ENCODE results near the gene SIRT2. TPM values are rescaled to one million over a fixed set of nuclear protein-coding genes. Genes with fewer than 3 reads are reported as not detected.
"Not testable (repeated sequence)": the region's sequence is repeated elsewhere in the genome, so short reads cannot be mapped to it uniquely, and the experiment has no call there.

Gene SIRT2
- 57.2 TPM for total RNA-seq

DNA sequence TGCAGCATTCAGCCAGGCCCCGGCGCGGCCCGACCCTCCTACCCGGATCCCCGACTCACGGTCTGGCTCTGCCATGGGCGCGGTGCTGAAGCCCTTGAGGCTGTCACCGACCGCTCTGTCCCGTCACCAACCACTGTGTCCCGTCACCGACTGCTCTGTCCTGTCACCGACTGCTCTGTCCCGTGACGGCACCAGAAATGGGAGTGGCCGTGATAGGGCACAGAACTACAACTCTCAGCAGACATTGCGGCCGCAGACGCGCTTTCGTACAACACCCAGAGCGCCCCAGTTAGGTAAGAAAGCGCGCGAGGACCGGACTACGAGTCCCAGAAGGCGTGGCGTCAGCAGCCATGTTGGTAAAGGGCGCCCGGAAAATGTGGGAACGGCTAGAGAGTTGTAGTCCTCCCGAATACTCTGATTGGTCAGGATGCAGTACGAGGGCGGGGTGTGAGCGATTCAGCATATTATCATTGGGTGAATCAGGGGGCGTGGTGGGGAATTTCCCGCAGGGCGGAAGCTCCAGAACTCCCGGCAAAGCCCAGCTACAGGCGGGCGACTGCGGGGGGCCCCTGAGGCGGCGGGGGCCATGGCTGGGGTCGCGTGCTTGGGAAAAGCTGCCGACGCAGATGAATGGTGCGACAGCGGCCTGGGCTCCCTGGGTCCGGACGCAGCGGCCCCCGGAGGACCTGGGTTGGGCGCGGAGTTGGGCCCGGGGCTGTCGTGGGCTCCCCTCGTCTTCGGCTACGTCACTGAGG lies at the start of gene SIRT2, which contains the start of gene NFKBIB:
TSS of gene SIRT2 (minus strand) at position 172 of the 755 bp plus-strand sequence. CDS start at position 75, 97 bp downstream.
TSS of gene NFKBIB (plus strand) at position 523 of the 755 bp plus-strand sequence. CDS start at position 587, 64 bp downstream.
- peak; percentile 100 for DNase-seq

DNA sequence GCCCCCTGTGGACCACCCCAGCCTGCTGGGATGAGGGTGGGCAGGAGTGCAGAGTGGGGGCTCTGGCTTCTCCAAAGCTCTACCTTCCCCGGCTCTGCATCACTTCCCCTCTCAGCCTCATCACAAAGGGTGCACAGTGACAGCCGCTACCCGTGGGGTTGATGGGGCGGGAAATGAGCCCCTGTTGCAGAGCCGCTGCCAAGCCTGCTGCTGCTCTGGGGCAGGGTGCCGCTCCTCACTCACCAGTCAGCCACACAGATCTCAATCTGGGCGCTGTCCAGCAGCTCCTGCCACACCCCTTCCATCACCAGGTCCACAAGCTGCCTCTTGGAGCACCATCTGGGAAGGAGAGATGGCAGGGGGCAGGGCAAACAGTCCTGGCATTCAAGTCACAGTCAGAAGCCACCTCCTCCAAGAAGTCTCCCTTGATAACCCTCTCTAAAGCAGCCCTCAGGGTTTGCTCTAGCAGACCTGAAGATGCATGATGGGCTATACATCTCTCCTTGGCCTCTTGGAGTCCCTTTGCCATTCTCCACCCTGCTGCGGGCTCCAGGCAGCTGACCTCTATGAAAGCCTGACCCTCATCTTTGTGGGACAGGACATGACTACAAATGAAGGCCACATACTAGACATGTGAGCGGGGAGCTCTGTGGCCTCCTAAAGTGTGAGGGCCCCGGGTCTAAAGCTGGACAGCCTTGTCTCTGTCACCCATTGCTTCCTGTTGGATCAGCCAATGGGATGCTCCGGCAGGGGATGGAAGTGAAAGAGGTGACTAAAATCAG lies 47.0 kb upstream of the SIRT2 start:
- no peak for DNase-seq

DNA sequence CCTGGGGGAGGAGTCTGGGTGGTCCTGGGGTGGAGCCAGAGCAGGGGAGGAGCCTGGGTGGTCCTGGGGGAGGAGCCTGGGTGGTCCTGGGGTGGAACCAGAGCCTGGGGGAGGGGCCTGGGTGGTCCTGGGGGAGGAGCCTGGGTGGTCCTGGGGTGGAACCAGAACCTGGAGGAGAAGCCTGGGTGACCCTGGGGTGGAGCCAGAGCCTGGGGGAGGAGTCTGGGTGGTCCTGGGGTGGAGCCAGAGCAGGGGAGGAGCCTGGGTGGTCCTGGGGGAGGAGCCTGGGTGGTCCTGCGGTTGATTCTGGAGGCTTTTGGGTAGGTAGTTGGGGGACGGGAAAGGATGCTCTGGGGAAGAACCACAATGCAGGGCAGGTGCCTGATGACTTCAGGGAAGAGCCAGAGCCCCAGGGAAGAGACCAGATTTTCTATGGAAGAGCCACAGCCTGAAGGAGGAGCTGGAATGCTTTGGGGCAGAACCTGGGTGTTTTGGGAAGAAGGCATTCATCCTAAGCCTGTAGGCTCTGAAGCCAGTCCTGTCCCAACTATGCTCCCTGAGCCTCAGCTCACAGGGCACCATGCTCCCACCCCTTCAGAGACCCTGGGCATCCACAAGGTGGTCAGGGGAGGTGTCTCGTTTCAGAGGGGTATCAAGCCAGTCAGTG lies 46.3 kb upstream of the SIRT2 start:
- DNase-seq, result no peak

DNA sequence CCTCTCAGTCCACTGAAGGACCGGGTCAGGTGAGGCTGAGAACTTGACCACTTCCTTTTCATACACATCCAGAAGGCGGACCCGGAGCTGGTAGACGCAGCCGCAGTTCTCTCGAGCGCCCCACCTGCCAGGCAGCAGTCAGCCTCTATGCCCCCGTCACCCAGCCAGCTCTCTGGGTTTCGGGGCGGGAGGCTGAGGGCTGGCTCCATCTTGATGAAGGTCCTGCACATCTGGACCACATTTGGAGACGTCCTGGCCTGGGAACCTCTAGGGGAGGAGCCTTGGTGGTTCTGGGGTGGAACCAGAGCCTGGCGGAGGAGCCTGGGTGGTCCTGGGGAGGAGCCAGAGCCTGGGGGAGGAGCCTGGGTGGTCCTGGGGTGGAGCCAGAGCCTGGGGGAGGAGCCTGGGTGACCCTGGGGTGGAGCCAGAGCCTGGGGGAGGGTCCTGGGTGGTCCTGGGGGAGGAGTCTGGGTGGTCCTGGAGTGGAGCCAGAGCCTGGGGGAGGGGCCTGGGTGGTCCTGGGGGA lies 45.6 kb upstream of the SIRT2 start:
- no peak for DNase-seq

DNA sequence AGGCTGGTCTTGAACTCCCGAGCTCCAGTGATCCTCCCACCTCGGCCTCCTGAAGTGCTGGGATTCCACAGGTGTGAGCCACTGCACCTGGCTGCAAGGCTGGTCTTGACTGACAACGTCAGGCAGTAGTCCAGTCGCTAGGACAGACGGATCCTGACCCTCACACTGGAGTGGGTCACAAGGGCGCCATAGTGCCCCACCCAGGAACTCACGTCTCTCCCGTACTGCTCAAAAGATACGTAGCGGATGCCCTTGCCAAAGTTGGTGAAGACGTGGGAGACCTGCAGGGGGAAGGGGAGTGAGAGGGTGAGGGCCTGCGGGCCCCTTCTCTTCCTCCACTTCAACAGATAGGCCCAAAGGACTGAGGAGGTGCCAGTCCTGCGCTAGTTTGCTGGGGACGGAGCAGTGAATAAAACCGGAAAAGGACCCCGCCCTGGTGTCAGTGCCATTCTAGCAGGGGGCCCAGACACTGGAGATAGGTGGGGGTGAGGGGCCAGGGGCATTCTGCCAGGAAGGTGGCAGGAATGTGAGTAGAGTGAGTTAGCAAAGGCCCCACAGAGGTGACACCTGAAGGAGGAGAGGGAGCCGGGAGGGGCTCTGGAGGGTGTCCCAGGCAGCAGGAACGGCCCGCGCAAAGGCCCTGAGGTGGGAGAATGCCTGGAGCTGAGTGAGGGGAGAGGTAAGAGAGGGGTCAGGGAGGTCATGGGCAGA lies 43.2 kb upstream of the SIRT2 start:
- no peak for DNase-seq

DNA sequence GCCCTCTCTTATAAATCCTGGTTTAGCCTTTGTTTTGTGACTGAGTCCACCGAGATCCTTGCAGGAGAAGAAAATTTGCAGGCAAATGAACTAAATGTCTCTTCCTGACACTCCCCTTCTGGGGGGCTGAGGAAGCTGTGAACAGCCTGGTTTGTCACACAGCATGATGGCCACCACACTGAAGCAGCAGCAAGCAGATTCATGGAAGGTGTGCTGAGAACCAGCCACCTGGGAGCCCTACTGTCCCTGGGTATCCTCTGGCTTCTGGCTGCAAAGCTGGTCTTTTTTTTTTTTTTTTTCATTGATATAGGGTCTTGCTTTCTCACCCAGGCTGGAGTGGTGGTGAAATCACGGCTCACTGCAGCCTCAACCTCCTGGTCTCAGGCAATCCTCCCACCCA lies 42.6 kb upstream of the SIRT2 start:
- no peak for DNase-seq

DNA sequence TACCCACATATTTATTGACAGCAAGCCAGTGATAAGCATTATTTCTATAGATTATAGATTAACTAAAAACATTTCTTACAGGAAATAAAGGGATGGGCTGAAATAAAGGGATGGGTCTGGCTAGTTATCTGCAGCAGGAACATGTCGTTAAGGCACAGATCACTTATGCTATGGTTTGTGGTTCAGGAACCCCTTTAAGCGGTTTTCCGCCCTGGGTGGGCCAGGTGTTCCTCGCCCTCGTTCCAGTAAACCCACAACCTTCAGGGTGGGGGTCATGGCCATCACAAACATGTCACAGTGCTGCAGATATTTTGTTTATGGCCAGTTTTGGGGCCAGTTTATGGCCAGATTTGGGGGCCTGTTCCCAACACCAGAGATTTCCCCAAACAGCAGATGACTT lies 42.0 kb upstream of the SIRT2 start:
- DNase-seq, result not testable (repeated sequence)

DNA sequence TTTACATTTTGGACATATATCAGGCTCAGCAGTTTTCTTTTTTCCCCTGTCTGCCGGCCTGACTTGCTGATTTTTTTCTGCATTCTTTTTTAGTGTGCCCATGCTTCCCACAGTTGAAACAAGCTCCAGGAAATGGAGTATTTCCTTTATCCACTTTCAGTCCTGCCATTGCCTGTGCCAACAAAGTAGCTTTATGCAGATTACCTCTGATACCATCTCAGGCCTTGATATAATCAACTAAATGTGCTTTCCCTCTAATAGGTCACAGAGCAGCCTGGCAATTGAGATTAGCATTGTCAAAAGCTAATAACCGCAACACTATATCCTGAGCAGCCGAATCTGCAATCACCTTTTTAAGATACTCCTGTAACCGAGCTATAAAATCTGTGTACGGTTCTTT lies 40.5 kb upstream of the SIRT2 start:
- DNase-seq, result no peak

DNA sequence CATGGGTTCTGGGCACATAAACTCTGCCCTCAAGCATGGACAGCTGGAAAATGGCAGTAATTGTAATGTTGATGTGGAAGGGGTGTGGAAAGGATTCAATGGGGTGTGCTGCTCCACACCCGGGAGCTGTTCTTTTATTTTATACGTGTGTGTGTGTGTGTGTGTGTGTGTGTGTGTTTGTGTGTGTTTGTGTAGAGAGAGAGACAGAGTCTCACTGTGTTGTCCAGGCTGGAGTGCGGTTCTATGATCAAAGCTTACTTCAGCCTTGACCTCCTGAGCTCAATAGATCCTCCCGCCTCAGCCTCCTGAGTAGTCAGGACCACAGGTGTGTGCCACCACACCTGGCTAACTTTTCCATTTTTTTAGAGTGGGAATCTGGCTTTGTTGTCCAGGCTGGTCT lies 34.1 kb upstream of the SIRT2 start:
- no peak for DNase-seq

DNA sequence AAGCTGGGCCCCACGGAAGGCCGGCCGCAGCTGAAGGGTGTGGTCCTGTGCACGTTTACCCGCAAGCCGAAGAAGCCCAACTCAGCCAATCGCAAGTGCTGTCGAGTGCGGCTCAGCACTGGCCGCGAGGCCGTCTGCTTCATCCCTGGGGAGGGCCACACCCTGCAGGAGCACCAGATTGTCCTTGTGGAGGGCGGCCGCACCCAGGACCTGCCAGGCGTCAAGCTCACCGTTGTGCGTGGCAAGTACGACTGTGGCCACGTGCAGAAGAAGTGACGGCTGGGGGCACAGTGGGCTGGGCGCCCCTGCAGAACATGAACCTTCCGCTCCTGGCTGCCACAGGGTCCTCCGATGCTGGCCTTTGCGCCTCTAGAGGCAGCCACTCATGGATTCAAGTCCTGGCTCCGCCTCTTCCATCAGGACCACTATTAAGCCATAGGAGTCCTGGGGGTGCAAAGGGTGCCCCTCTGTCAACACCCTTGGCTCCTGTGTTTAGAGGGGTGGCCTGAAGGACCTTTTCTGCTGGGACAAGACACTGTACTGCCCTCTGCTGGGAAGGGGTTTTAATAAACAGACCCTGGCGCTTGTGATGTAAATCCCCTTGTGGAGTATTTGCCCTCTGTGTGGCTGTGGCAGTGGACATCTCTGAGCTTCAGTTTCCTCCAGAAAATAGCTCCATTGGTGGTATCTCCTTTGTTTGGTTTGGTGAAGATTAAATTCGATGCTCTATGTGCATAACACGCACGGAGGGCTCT lies 33.2 kb upstream of the SIRT2 start:
- DNase-seq, result no peak

DNA sequence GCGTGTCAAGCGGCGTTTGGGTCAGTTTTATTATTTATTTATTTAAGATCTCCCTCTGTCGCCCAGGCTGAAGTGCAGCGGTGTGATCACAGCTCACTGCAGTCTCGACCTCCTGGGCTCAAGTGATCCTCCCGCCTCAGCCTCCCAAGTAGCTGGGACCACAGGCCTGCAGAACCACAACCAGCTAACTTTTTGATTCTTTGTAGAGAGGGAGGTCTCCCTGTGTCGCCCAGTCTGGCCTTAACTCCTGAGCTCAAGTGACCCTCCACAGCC lies 32.0 kb upstream of the SIRT2 start:
- DNase-seq, result no peak

DNA sequence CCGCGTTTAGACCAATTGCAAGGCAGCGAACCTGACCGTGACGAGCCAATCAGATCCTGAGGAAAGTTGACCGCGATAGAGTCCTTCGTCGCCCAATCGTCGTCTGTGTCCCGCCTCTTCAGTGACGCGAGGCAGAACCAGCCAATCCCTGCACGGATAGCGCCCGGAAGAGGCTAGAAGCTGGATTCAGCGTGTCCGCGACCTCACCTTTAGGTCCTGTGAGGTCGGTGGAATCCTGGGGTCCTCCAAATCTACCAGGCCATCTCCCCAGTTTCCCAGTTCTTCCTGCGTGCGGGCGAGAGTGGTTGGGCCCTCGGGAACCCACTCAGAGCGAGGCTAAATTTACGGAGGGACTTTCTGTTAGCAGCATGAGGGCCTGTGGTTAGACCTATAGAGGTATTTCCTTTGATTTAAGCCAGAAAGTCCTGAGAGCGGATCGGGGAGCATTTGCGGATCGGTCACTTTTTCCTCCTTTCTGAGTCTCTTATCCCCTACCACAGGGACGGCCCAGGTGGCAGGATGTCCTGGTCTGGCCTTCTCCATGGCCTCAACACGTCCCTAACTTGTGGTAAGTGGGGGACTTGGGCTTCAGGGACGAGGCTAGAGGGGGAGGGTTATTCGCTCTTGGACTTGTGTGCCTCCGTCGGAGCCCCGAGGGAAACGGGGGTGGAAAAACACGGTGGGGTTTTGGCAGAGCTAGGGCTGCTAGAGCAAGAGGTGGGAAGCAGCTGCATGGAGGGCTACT lies 31.5 kb upstream of the SIRT2 start, which contains the start of gene MRPS12:
TSS of gene MRPS12 (plus strand) at position 169 of the 745 bp plus-strand sequence. CDS start at position 520, 351 bp downstream.
- DNase-seq, result peak; percentile 96

DNA sequence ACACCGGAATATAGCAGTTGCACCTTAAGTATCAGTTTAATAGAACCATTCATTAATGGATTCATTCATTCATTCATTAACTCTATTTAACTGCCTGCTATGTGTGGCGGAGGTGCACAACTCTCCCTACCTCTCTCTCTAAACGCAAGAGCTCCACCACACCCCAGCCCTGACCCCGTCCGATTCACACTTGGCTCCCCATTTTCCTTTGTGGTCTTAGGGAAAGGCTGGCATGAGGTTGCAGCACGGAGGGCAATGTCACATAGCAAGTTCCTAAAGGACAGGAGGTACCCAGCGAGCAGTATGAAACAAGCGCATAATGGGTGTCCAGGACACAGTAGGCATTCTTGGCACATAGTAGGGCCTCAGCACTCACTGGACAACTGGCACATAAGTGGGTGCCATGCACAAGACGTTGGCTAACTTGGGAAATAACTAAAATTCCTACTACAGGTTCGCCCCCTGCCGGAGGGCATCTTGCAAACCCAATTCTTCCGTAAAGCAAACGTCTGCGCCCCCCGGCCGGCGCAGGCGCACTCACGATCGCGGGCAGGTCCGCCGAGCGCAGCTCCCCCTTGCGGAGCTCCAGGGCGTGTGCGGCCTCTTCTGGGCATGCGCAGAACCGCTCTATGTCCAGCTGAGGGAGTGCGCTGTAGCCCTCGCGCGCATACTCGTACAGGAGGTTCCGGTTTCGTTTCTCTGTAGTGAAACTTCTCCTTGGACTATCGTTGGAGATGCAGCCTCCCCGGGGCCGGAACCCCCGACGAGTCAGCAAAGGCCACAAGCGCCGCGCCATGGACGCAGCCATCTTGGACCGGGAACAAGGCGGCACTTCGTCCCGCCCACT lies 30.7 kb upstream of the SIRT2 start, which contains the start of gene SARS2:
TSS of gene SARS2 (minus strand) at position 835 of the 847 bp plus-strand sequence. CDS start at position 808, 27 bp downstream.
- DNase-seq, result peak; percentile 94

DNA sequence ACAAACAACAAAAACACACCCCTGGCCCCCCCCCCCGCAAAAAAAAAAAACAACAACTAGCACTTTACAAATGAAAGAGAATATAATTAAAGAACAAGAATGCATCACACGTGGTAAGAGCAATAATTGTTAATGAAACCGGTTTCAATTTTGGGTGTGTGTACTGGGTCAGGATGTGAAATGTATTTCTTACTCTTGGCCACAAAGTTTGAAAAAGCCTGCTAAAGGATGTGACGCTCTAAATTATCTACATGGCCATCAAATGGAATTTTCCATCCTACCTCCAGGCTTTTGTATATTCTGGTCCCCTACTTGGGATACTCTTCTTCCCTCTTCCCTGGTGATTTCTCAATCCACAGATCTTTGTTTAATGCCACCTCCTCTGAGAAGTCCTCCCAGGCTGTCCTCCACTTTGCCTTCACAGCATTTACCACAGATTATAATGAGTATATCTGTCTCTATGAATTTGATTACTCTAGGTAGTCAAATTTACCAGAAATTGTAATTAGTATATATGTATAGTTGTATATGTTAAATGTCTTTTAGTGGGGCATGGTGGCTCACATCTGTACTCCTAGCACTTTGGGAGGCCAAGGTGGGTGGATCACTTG lies 29.1 kb upstream of the SIRT2 start:
- DNase-seq, result no peak

DNA sequence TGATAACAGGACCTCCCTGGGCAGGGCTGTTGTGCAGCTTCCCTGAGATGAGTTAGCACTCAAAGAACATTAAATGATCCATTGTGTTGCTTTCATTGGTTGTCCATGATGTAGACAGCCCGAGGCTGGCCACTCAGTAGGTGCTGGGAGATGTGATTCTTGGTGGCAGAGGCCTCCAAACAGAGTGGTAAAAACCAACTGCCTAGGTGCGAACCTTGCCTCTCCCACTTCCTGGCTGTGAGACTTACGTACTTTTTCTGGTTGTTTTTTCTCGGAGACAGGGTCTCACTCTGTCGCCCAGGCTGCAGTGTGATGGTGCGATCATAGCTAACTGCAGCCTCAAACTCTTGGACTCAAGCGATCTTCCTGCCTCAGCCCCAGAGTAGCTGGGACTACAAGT lies 25.0 kb upstream of the SIRT2 start:
- DNase-seq, result no peak

DNA sequence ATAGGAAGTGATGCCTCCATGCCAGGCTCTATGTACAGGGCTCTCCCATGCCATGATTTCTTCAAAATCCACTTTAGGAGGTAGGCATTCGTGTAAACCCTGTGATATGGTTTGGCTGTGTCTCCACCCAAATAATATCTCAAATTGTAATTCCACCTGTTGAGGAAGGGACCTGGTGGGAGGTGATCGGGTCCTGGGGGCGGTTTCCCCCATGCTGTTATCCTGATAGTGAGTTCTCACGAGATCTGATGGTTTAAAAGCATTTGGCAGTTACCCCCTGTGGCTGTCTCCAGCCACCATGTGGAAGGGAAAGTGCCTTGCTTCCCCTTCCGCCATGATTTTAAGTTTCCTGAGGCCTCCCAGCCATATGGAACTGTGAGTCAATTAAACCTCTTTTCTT lies 23.1 kb upstream of the SIRT2 start:
- no peak for DNase-seq

DNA sequence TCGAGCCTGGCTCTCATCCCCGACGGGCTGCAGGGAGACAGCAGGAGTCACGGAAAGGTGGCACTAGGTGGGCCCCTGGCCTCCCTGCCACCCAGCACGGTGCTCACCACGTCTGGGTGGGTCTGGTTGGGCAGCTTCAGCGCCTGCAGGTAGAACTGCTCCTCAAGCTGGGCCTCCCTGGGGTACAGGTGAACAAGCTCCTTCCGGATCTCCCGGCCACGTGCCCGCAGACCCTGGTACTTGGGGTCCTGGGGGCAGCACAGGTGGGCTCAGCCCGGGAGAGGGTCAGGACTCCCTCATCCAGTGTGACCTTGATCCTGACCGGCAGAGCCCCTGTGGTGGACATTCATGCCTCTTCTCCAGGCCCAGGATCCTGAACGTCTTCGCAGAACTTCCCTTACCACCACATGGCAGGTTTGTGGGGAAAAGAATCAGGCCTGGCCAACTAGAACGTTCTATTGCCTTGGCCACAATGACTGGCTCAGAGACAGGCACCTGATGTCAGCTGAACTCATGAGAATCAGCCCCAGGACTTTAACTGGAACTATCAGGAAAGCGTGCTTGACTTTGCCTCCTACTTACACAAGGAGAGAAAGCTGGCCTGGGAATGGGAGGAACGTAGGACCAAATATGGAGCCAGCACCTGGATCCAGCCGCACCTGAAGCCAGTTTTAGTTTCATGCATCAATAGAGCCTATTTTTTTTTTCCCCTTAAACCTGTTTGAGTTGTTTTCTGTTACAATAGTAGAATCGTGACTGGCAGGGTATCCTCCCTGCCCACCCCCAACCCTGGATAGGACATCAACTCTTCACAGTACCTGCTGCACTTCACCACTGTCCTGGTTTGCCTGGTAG lies 22.2 kb upstream of the SIRT2 start:
- no peak for DNase-seq
